C4-2B (cell line): Measurements from ENCODE around the gene EPHA4.

ENCODE experiments used
- H3K27ac ChIP-seq: fragments of 450-650 bp; 2 replicates; pipeline ENCODE4 v1.5.1; 2017
- ZFX ChIP-seq: fragments of 450-650 bp; IDR thresholded peaks from 2 replicates; pipeline ENCODE4 v1.6.1; 2017
- TF ChIP-seq, protein P1 (sequence below): fragments of 450-650 bp; conservative IDR thresholded peaks from 2 replicates; pipeline ENCODE4 v1.5.1; 2017; ENCODE audit warnings: mild to moderate bottlenecking

Gene EPHA4

DNA sequence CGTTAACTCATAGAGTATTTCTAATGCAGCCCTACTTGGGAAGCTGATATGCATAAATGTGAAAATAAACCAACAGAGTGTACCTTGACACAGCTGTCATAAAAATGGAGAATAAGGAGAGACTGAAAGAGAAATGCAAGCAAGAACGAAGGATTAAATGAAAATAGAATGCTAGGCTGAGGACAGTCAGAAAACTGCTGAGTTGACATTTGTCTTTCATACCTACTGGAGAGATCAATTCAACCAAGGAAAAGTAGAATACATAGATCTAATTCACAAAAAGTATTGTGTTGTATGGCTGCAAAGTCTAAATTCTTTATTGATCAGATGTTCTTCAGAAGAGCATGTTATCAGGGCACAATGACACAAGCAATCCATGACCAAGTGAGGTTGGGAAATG lies 112.0 kb downstream of the EPHA4 start:
- no peak overlapping the region for H3K27ac ChIP-seq
- TF ChIP-seq, protein P1, sequence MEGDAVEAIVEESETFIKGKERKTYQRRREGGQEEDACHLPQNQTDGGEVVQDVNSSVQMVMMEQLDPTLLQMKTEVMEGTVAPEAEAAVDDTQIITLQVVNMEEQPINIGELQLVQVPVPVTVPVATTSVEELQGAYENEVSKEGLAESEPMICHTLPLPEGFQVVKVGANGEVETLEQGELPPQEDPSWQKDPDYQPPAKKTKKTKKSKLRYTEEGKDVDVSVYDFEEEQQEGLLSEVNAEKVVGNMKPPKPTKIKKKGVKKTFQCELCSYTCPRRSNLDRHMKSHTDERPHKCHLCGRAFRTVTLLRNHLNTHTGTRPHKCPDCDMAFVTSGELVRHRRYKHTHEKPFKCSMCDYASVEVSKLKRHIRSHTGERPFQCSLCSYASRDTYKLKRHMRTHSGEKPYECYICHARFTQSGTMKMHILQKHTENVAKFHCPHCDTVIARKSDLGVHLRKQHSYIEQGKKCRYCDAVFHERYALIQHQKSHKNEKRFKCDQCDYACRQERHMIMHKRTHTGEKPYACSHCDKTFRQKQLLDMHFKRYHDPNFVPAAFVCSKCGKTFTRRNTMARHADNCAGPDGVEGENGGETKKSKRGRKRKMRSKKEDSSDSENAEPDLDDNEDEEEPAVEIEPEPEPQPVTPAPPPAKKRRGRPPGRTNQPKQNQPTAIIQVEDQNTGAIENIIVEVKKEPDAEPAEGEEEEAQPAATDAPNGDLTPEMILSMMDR = no peak
- no peak for TF ChIP-seq ZFX

DNA sequence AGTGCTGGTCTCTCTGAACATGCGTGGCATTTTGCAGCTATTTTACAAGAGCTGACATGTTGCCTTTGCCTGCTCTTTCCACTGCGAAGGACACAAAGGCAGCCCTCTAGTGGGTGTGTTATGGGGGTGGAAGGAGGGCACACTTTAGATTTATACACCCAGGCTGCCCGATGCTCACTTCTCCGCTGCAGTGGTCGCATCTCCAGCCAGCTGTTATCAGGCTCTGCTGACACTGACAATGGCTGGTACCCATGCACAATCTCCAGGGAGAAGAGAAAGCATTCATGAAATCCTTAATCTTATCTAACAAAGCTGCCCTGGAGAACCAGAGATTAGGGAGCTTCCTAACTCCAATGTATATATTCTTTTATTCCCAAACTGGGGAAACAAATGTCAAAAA lies 113.5 kb downstream of the EPHA4 start:
- TF ChIP-seq, protein P1 = no peak
- no peak for TF ChIP-seq ZFX
- H3K27ac ChIP-seq = no peak overlapping the region

DNA sequence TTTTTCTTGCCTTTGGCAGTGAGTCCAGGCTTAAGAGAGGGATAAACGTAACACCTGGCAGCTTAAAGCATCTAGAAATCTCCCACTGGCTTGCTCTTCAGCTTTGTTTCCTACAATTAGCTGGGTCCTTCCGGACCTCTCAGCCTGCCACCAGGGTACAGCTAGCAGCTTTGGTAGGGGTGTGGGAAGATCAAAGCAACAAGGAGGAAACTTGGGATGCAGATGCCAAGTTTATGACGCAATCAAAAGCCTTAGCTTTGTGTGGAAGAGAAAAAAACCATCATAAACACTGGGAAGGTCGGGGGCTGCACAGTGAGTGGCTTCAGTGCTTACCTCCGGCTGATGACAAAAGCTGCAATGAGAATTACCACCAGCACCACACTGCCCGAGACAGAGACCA lies 116.9 kb downstream of the EPHA4 start:
- TF ChIP-seq, protein P1 = no peak
- TF ChIP-seq ZFX = no peak
- H3K27ac ChIP-seq = no peak overlapping the region

DNA sequence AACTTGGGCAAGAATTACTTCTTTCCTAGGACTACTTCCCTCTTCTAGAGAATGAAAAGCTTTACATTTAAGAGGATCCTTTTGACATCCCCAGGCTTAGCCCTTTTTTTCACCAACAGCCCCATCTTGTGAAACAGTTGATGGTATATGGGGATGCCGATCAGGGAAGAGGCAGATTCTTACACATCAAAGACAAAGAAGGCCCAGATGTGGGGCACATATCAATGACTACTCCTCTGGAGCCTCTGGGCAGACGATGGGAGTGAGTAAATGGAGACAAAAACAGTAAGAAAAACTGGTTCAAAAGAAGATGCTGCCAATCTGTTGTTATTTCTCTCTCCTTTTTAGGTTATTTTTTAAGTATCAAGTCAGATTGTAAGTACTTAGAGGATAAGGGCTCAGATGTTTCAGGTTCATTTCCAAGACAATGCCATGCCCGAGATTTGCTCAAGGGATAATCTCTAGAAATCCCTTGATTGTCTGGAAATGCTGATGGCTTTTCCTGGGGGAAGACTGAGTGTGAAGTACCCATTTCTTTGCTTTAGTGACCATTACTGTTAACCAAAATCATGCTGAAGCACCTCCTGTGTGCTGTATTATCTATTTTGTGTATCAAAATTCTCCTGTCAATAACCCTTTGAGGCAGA lies 117.5 kb downstream of the EPHA4 start:
- no peak overlapping the region for H3K27ac ChIP-seq
- no peak for TF ChIP-seq ZFX
- TF ChIP-seq, protein P1 = no peak

DNA sequence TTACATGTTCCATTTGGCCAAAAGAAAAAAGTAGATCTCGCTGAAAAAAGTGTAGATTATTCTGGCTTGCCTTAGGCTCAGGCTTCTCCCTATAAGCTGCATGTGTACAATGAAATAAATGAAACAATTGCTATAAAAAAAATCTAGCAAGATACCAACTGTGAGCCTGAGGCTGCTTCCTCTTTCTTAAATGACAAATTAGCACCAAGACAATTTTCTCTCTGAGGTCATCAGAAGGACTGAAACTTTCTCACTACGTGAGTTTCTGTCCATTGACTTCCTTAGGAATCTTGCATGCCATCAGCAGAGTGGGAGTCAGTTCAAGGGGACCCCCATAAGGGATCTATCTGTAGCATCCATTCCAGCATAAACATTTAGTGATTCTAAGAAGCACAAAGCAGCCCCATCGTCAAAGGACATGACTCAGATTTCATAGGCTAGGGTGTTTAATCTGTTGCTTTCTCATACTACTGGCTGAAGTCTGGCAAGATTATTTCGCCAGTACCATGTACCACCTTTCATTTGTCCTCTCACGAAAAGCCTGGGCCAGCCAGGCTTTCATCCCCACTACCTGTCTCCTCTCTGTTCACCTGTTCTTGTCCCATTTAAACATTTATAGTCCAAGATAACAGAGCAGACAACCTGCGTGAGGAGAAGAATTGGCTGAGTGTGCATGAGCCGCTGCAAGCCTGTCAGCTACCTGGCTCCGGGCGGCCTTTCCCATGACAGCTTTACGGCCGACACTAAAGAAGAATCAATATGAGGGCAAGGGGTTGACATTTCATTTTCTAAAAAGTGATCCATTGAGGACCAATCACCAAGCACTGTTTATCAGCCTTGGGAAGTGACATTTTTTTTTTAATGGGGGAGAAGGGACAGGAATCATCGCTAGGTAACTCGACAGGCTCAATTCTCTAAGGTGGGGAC lies 120.0 kb downstream of the EPHA4 start:
- TF ChIP-seq, protein P1 = no peak
- TF ChIP-seq ZFX = no peak
- H3K27ac ChIP-seq = no peak overlapping the region

DNA sequence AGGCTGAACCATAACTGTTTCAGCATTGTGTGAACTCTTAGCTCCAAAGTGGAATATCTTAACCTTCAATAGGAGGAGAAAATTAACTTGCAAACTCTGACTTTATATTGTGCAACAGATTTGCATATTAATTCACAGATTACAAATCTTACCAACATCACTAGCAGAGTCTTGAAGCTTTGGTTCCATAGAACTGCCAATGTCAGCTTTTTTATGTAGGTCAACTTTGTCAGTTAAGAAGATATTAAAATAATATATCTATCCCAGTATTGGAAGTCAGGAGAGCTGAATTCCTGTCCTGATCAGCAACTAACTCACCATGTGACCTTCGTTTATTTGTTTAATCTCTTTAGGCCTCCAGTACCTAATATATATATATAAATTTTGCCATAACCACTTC lies 121.8 kb downstream of the EPHA4 start:
- TF ChIP-seq, protein P1 = no peak
- TF ChIP-seq ZFX = no peak
- H3K27ac ChIP-seq = no peak overlapping the region

DNA sequence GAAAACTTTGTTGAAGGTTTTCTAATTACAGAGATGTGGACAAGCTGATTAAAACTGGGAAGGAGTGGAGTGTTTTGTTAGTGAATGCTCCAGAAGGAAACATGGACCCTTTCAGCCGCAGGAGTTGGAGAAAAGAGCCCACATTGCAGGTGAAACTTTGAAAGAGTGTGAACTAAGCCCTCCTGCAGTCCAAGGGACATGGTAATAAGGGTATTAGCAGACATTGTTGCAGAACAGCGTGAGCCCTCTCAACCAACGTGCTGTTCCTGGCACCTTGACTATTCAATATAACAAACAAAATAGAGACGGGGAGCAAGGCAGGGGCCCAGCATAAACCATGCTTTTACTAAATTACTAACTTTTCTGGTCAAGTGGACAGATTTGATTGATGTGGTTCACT lies 122.7 kb downstream of the EPHA4 start:
- TF ChIP-seq, protein P1 = no peak
- no peak for TF ChIP-seq ZFX

More for the DNA sequence above, 122.7 kb downstream of the EPHA4 start:
- no peak overlapping the region for H3K27ac ChIP-seq
